OCI-LY7 (cell line): ENCODE measurements around the gene GFAP. TPM values are rescaled to one million over a fixed set of nuclear protein-coding genes. Genes with fewer than 3 reads are reported as not detected.

Experiments used
- BruUV-seq: library from RNA; stranded (reverse); fragments of 400-500 nt; replicated peaks from 2 replicates; lab custom pipeline; 2021; lab: Mats Ljungman, UMichigan
- CTCF ChIA-PET: fragments of 300-600 bp; sonication (Branson Sonifier 250); formaldehyde crosslinking; loops from one replicate; lab custom pipeline; 2022; ENCODE audit warnings: antibody characterized with exemption; ENCODE audit not compliant: unreplicated experiment; lab: Charles Lee
- POLR2A ChIA-PET: fragments of 300-600 bp; sonication (Branson Sonifier 250); formaldehyde crosslinking; loops from one replicate; lab custom pipeline; 2022; ENCODE audit warnings: antibody characterized with exemption; lab: Charles Lee
- DNase-seq: peaks from one replicate; pipeline ENCODE4 v3.0.0-alpha.2; 2015; ENCODE audit warnings: low spot score
- H2AFZ ChIP-seq: fragments of 200-600 bp; sonication (generic), shearing (Covaris generic); 2 replicates; pipeline ENCODE4 v1.6.1; 2014; ENCODE audit warnings: mild to moderate bottlenecking, antibody characterized with exemption, low read length, moderate library complexity
- H3K27ac ChIP-seq: fragments of 200-600 bp; sonication (generic); 2 replicates; pipeline ENCODE4 v1.5.1; 2014; ENCODE audit warnings: mixed run types, low read depth, mild to moderate bottlenecking, moderate library complexity, low read length, inconsistent platforms; ENCODE audit not compliant: poor library complexity, severe bottlenecking
- H3K36me3 ChIP-seq: fragments of 200-600 bp; sonication (generic); 2 replicates; pipeline ENCODE4 v1.6.1; 2014; ENCODE audit warnings: mild to moderate bottlenecking, antibody characterized with exemption, low read length, moderate library complexity, mixed read lengths; ENCODE audit not compliant: insufficient read depth
- H3K4me1 ChIP-seq: fragments of 200-600 bp; sonication (generic); 2 replicates; pipeline ENCODE4 v1.5.1; 2014; ENCODE audit warnings: mild to moderate bottlenecking, low read length; ENCODE audit not compliant: insufficient read depth, poor library complexity, severe bottlenecking
- H3K4me2 ChIP-seq: fragments of 200-600 bp; sonication (generic); 2 replicates; pipeline ENCODE4 v1.6.1; 2014; ENCODE audit warnings: mild to moderate bottlenecking, low read length
- H3K4me3 ChIP-seq: fragments of 200-600 bp; sonication (generic); 2 replicates; pipeline ENCODE4 v1.5.1; 2014; ENCODE audit warnings: mild to moderate bottlenecking, low read depth, low read length; ENCODE audit not compliant: poor library complexity, severe bottlenecking
- H3K79me2 ChIP-seq: fragments of 200-600 bp; sonication (generic); 2 replicates; pipeline ENCODE4 v1.6.1; 2016; ENCODE audit warnings: low read depth, mild to moderate bottlenecking, low read length, moderate library complexity, mixed read lengths; ENCODE audit not compliant: insufficient read depth
- H3K9me2 ChIP-seq: fragments of 200-600 bp; sonication (generic); 2 replicates; pipeline ENCODE4 v1.6.1; 2016; ENCODE audit warnings: mild to moderate bottlenecking, low read length, mixed read lengths; ENCODE audit not compliant: insufficient read depth
- H3K9me3 ChIP-seq: fragments of 200-600 bp; sonication (generic); 2 replicates; pipeline ENCODE4 v1.6.1; 2014; ENCODE audit warnings: mild to moderate bottlenecking, mixed run types, low read length, mixed read lengths
- H4K20me1 ChIP-seq: fragments of 200-600 bp; sonication (generic); 2 replicates; pipeline ENCODE4 v1.6.1; 2014; ENCODE audit warnings: mild to moderate bottlenecking, antibody characterized with exemption, low read length, moderate library complexity, mixed read lengths; ENCODE audit not compliant: insufficient read depth
- EZH2phosphoT487 ChIP-seq: fragments of 200-600 bp; sonication (generic); IDR thresholded peaks from 2 replicates; pipeline ENCODE4 v1.6.1; 2018; ENCODE audit warnings: low read depth, borderline replicate concordance, mild to moderate bottlenecking, mixed run types, antibody characterized with exemption, low read length, moderate library complexity, mixed read lengths
- intact Hi-C: fragments of 100-400 bp; cut with micrococcal nuclease; formaldehyde crosslinking; loops from one replicate; pipeline ENCODE4 v1.10.0; 2022; ENCODE audit not compliant: unreplicated experiment
- total RNA-seq, 2 experiments: library from RNA; depleted of rRNA in 1 of 2; stranded (reverse); fragments of >200 nt in 1 of 2; shearing (Covaris generic) in 1 of 2; gene quantifications; 2 replicates each; pipeline ENCODE4 v1.2.3, GENCODE V29; 2014 to 2022
- TF ChIP-seq, protein P1 (sequence below): fragments of 200-600 bp; sonication (generic); conservative IDR thresholded peaks from 2 replicates; pipeline ENCODE4 v1.5.1; 2014; ENCODE audit warnings: mild to moderate bottlenecking, antibody characterized with exemption, low read length, moderate library complexity, mixed read lengths

GFAP gene
- total RNA-seq, 2 experiments from 2014 or later = not detected

DNA sequence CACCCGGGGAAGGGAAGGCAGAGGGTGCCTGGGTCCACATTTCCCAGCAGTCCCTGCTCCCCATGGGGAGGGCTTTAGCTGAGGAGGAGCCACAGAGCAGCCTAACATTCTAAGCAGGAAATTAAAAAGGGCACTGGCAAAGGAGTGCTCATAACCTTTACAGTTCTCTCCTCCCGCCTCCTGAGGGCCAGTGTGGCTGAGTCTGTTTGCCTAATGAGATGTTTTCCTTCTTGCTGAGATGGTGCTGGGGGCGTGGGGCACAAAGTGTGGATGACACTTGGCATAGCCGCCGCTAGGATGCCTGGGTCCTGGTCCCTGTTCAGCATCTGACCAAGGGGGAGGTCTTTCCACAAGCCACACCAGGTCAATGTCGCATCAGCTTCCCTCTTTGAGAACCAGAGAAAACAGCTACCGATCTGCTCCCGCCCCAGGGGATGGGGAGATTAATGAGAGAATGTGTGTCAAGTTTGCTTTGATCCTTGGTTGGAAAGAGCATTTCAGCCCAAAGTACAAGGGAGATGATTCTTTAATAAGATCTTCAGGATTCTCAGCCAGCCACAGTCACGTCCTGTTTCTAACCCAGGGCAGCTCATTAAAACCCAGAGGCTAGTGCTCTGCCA is 26.5 kb upstream of the GFAP start:
- ChIA-PET CTCF (no interaction called here), POLR2A (no interaction called here)
- peak overlapping the region; percentile 24; the same call in 1 of the 2 replicates for H3K4me2 ChIP-seq
- no peak overlapping the region for H2AFZ ChIP-seq
- H3K4me3 ChIP-seq = no peak overlapping the region
- H4K20me1 ChIP-seq = peaks cover 6% of the 10 kb centered on the region; the same call in 1 of the 2 replicates
- intact Hi-C loops = no loop called here
- no TSS peak for BruUV-seq
- DNase-seq = no peak
- no peaks in the 10 kb centered on the region for H3K9me2 ChIP-seq
- peaks cover 99% of the 10 kb centered on the region for H3K36me3 ChIP-seq
- peaks cover 10% of the 10 kb centered on the region for H3K9me3 ChIP-seq
- H3K27ac ChIP-seq = no peak overlapping the region
- H3K4me1 ChIP-seq = peaks cover 30% of the 10 kb centered on the region
- H3K79me2 ChIP-seq = peaks cover 100% of the 10 kb centered on the region
- TF ChIP-seq EZH2phosphoT487 = no peak
- TF ChIP-seq, protein P1, sequence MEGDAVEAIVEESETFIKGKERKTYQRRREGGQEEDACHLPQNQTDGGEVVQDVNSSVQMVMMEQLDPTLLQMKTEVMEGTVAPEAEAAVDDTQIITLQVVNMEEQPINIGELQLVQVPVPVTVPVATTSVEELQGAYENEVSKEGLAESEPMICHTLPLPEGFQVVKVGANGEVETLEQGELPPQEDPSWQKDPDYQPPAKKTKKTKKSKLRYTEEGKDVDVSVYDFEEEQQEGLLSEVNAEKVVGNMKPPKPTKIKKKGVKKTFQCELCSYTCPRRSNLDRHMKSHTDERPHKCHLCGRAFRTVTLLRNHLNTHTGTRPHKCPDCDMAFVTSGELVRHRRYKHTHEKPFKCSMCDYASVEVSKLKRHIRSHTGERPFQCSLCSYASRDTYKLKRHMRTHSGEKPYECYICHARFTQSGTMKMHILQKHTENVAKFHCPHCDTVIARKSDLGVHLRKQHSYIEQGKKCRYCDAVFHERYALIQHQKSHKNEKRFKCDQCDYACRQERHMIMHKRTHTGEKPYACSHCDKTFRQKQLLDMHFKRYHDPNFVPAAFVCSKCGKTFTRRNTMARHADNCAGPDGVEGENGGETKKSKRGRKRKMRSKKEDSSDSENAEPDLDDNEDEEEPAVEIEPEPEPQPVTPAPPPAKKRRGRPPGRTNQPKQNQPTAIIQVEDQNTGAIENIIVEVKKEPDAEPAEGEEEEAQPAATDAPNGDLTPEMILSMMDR = no peak

DNA sequence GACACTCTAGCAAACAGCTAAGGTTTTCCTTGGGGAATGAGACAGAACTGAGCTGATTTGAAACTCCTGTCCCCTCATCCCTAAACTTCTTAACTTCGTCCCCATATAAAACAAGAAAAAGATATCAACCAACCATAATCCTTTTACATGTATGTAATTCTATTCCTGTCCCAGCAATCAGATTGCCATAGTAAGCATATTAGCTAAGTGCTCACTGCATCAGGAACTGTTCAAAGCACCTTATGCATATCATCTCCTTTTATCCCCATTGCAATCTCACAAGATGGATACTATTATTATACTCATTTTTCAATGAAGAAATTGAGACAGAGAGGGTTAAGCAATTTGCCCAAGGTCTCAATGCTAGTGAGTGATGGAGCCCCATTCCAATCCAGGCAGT is 25.5 kb upstream of the GFAP start:
- POLR2A ChIA-PET = no interaction called here
- Histone ChIP-seq H2AFZ (no peak overlapping the region), H4K20me1 (peaks cover 6% of the 10 kb centered on the region; the same call in 1 of the 2 replicates), H3K27ac (no peak overlapping the region), H3K4me3 (no peak overlapping the region), H3K4me1 (peaks cover 29% of the 10 kb centered on the region), H3K36me3 (peaks cover 96% of the 10 kb centered on the region), H3K79me2 (peaks cover 94% of the 10 kb centered on the region), H3K9me3 (peaks cover 10% of the 10 kb centered on the region), H3K4me2 (no peak overlapping the region), H3K9me2 (no peaks in the 10 kb centered on the region)
- CTCF ChIA-PET = no interaction called here
- DNase-seq = no peak
- no TSS peak for BruUV-seq
- TF ChIP-seq, protein P1 = no peak
- no peak for TF ChIP-seq EZH2phosphoT487
- intact Hi-C loops = no loop called here

DNA sequence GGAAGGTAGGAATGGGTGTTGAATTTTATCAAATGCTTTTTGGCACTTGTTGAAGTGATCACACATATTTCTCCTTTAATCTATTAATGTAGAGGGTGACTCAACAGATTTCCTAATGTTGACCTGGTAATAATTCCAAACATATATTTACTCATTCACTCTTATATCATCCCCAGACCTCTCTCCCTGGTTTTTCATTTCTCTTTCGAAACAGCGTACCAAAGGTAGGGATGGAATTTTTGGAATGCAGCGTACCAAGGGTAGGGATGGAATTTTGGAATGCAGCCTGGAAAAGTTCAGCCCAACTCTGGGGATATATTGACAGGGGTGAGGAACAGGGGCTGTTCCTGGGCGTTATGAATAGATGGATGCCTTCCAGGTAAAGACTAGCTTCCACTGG is 25.0 kb upstream of the GFAP start:
- Histone ChIP-seq H2AFZ (no peak overlapping the region), H3K79me2 (peaks cover 90% of the 10 kb centered on the region), H3K9me2 (no peaks in the 10 kb centered on the region), H3K36me3 (peaks cover 96% of the 10 kb centered on the region), H3K9me3 (peaks cover 10% of the 10 kb centered on the region), H4K20me1 (peaks cover 6% of the 10 kb centered on the region; the same call in 1 of the 2 replicates), H3K4me2 (no peak overlapping the region), H3K27ac (no peak overlapping the region), H3K4me3 (no peak overlapping the region), H3K4me1 (peaks cover 24% of the 10 kb centered on the region)
- BruUV-seq = no TSS peak
- CTCF ChIA-PET = interaction anchor here (0.5 kb wide), 1 partner anchor 28 kb away, joined by 9 read pairs; the partner anchor contains the start of gene C1QL1
- no peak for DNase-seq
- TF ChIP-seq, protein P1 = no peak
- TF ChIP-seq EZH2phosphoT487 = no peak
- POLR2A ChIA-PET = no interaction called here
- intact Hi-C loops = no loop called here
